SK-N-SH (cell line): ENCODE measurements around the gene CTDP1. TPM values are rescaled to one million over a fixed set of nuclear protein-coding genes. Genes with fewer than 3 reads are reported as not detected.

Experiments used
- CTCF ChIA-PET: fragments of 300-600, 350-600 bp; formaldehyde crosslinking; extraction: SDS; loops from one replicate; lab custom pipeline; 2021; lab: Yijun Ruan, JAX
- POLR2A ChIA-PET: fragments of 350-600 bp; sonication (Branson Sonifier 250); formaldehyde crosslinking; extraction: SDS; loops from one replicate; lab custom pipeline; 2020; ENCODE audit warnings: antibody characterized with exemption, inconsistent platforms; lab: Yijun Ruan, JAX
- DNase-seq: peaks from one replicate; pipeline ENCODE4 v3.0.0; 2012
- H2AFZ ChIP-seq: fragments of 200-600 bp; sonication (generic); 2 replicates; pipeline ENCODE4 v1.8.1; 2016; ENCODE audit warnings: antibody characterized with exemption, mild to moderate bottlenecking, low read depth
- H3F3A ChIP-seq: fragments of 200-600 bp; sonication (generic); replicated peaks from 2 replicates; pipeline ENCODE3; 2016; ENCODE audit warnings: antibody characterized with exemption, mild to moderate bottlenecking; ENCODE audit not compliant: insufficient read depth
- H3K27ac ChIP-seq, 2 experiments: fragments of 200-500 bp in 1 of 2; fragments of 200-600 bp in 1 of 2; sonication (Bioruptor generic) in 1 of 2; sonication (generic), shearing (Covaris generic) in 1 of 2; 2 replicates each; pipeline versions ENCODE4 v1.5.1 to v1.6.1; 2014 to 2016; ENCODE audit warnings: low read depth in 2 of 2, inconsistent platforms in 1 of 2, low read length in 1 of 2, mild to moderate bottlenecking in 1 of 2, mixed read lengths in 1 of 2
- H3K27me3 ChIP-seq: fragments of 200-600 bp; sonication (generic), shearing (Covaris generic); 2 replicates; pipeline ENCODE4 v1.6.1; 2016; ENCODE audit warnings: mixed run types; ENCODE audit not compliant: insufficient read depth
- H3K36me3 ChIP-seq, 2 experiments: fragments of 200-500 bp in 1 of 2; fragments of 200-600 bp in 1 of 2; sonication (Bioruptor generic) in 1 of 2; sonication (generic) in 1 of 2; replicated peaks in 1 of 2; 2 replicates each; pipeline versions ENCODE3 to v1.5.1; 2014 to 2016; ENCODE audit warnings: low read length in 1 of 2, mild to moderate bottlenecking in 1 of 2; ENCODE audit not compliant: insufficient read depth in 2 of 2, control insufficient read depth in 1 of 2
- H3K4me1 ChIP-seq, 2 experiments: fragments of 200-500 bp in 1 of 2; fragments of 200-600 bp in 1 of 2; sonication (Bioruptor generic) in 1 of 2; sonication (generic), shearing (Covaris generic) in 1 of 2; 2 replicates each; pipeline versions ENCODE4 v1.5.1 to v1.6.1; 2014 to 2016; ENCODE audit warnings: low read depth in 1 of 2, low read length in 1 of 2, mixed run types in 1 of 2; ENCODE audit not compliant: insufficient read depth in 2 of 2, control insufficient read depth in 1 of 2
- H3K4me2 ChIP-seq: fragments of 200-600 bp; sonication (generic), shearing (Covaris generic); 2 replicates; pipeline ENCODE4 v1.6.1; 2017; ENCODE audit warnings: mixed run types
- H3K4me3 ChIP-seq, 2 experiments: fragments of 200-500 bp in 1 of 2; fragments of 200-600 bp in 1 of 2; sonication (Bioruptor generic) in 1 of 2; sonication (generic), shearing (Covaris generic) in 1 of 2; 2 replicates each; pipeline versions ENCODE4 v1.5.1 to v1.8.1; 2014 to 2016; ENCODE audit warnings: low read depth in 2 of 2, inconsistent platforms in 1 of 2, low read length in 1 of 2, mild to moderate bottlenecking in 1 of 2, mixed read lengths in 1 of 2, moderate library complexity in 1 of 2
- H3K79me2 ChIP-seq: fragments of 200-600 bp; sonication (generic); 2 replicates; pipeline ENCODE4 v1.8.1; 2017; ENCODE audit warnings: mild to moderate bottlenecking; ENCODE audit not compliant: insufficient read depth
- H3K9ac ChIP-seq: fragments of 200-600 bp; sonication (generic); 2 replicates; pipeline ENCODE4 v1.6.1; 2017; ENCODE audit warnings: mixed run types
- H3K9me2 ChIP-seq: fragments of 200-600 bp; sonication (generic); 2 replicates; pipeline ENCODE4 v1.6.1; 2017; ENCODE audit warnings: mixed run types
- H3K9me3 ChIP-seq: fragments of 200-600 bp; sonication (generic); 2 replicates; pipeline ENCODE4 v1.6.1; 2017; ENCODE audit warnings: mixed run types, mild to moderate bottlenecking, moderate library complexity
- H4K20me1 ChIP-seq: fragments of 200-600 bp; sonication (generic); 2 replicates; pipeline ENCODE4 v1.6.1; 2017; ENCODE audit warnings: mild to moderate bottlenecking, mixed run types; ENCODE audit not compliant: insufficient read depth
- CHD2 ChIP-seq: fragments of 150-350 bp; IDR thresholded peaks from 2 replicates; pipeline ENCODE4 v1.6.1; 2018; ENCODE audit warnings: low read length; ENCODE audit not compliant: partially characterized antibody
- EP300 ChIP-seq, 2 experiments: IDR thresholded peaks; 2 replicates each; pipeline versions ENCODE4 v1.4.0 to v1.6.1; 2012; ENCODE audit warnings: borderline replicate concordance in 1 of 2, low read depth in 1 of 2, low read length in 1 of 2
- GABPA ChIP-seq: IDR thresholded peaks from 2 replicates; pipeline ENCODE4 v1.4.0; 2012; ENCODE audit warnings: low read depth, mild to moderate bottlenecking
- GATA2 ChIP-seq: sonication (generic); formaldehyde crosslinking; IDR thresholded peaks from 2 replicates; pipeline ENCODE4 v1.5.0; 2020; ENCODE audit warnings: mild to moderate bottlenecking, missing genetic modification reagents
- JUND ChIP-seq: IDR thresholded peaks from 2 replicates; pipeline ENCODE4 v1.4.0; 2012
- POLR2AphosphoS5 ChIP-seq: IDR thresholded peaks from 2 replicates; pipeline ENCODE4 v1.6.1; 2012; ENCODE audit warnings: low read depth, low read length
- RCOR1 ChIP-seq: fragments of 150-350 bp; IDR thresholded peaks from 2 replicates; pipeline ENCODE4 v1.6.1; 2017; ENCODE audit warnings: antibody characterized with exemption, low read length
- SMC3 ChIP-seq: IDR thresholded peaks from 2 replicates; pipeline ENCODE4 v1.6.1; 2012; ENCODE audit warnings: low read depth, low read length, improper control_type of control experiment
- TCF12 ChIP-seq: IDR thresholded peaks from 2 replicates; pipeline ENCODE4 v1.4.0; 2012
- WGBS: methylation state at CpG from one replicate; pipeline ENCODE4 v1.1.6; 2017; ENCODE audit warnings: low lambda C conversion rate; 5-methylcytosine and 5-hydroxymethylcytosine counted together
- polyA plus RNA-seq, 3 experiments: library from polyadenylated mRNA; depleted of rRNA; stranded (reverse); fragments of >200 nt; gene quantifications; 2 replicates each; pipeline ENCODE4 v1.2.3, GENCODE V29; 2012
- TF ChIP-seq, protein P1 (sequence below): IDR thresholded peaks from 2 replicates; pipeline ENCODE4 v1.4.0; 2012; ENCODE audit warnings: low read depth
- TF ChIP-seq, protein P2 (sequence below): fragments of 150-350 bp; IDR thresholded peaks from 2 replicates; pipeline ENCODE4 v1.6.1; 2017; ENCODE audit warnings: antibody characterized with exemption, low read length, low read depth, borderline replicate concordance
- TF ChIP-seq, protein P3 (sequence below): IDR thresholded peaks from 2 replicates; pipeline ENCODE4 v1.4.0; 2012; ENCODE audit warnings: low read depth, borderline replicate concordance
- TF ChIP-seq, protein P4 (sequence below): IDR thresholded peaks from 2 replicates; pipeline ENCODE4 v1.6.1; 2012; ENCODE audit warnings: mild to moderate bottlenecking, low read depth, low read length, moderate library complexity

Gene CTDP1
- polyA plus RNA-seq, 1 of the 3 experiments (the other 2 are of a cell fraction) = 15.6 TPM

DNA sequence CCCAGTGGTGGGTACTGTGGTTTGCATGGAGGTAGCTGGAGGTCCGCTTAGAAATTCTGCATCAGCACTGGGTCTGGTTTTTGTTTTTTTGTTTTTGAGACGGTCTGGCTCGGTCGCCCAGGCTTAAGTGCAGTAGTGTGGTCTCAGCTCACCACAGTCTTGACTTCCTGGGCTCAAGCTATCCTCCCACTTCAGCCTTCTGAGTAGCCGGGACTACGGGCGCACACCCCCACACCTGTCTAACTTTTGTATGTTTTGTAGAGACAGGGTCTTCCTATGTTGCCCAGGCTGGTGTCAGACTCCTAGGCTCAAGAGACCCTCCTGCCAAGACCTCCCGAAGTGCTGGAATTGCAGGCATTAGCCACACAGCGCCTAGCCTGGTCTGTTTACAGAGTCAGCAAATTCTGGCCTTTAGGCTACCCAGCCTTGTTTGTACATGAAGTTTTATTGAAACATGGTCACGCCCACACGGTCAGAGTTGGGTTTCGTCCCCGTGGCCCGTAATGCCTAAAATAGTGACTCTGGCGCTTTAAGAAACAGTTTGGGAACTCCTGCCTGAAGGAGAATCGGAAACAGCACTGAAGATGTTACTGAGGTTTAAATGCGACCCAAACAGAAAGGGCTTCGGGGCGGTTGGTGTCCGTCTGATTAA lies 32.7 kb downstream of the CTDP1 start:
- H3K27ac ChIP-seq = no peak overlapping the region
- no peaks in the 10 kb centered on the region for H3K27me3 ChIP-seq
- ChIA-PET POLR2A (no interaction called here), CTCF (no interaction called here)
- no peaks in the 10 kb centered on the region for H3K9me3 ChIP-seq
- no peak overlapping the region for H2AFZ ChIP-seq
- no peak for TF ChIP-seq RCOR1
- TF ChIP-seq, protein P1, sequence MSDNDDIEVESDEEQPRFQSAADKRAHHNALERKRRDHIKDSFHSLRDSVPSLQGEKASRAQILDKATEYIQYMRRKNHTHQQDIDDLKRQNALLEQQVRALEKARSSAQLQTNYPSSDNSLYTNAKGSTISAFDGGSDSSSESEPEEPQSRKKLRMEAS = no peak
- TF ChIP-seq, protein P2, sequence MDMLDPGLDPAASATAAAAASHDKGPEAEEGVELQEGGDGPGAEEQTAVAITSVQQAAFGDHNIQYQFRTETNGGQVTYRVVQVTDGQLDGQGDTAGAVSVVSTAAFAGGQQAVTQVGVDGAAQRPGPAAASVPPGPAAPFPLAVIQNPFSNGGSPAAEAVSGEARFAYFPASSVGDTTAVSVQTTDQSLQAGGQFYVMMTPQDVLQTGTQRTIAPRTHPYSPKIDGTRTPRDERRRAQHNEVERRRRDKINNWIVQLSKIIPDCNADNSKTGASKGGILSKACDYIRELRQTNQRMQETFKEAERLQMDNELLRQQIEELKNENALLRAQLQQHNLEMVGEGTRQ = no peak
- no peak for TF ChIP-seq GABPA
- no peak for TF ChIP-seq POLR2AphosphoS5
- TF ChIP-seq, protein P3, sequence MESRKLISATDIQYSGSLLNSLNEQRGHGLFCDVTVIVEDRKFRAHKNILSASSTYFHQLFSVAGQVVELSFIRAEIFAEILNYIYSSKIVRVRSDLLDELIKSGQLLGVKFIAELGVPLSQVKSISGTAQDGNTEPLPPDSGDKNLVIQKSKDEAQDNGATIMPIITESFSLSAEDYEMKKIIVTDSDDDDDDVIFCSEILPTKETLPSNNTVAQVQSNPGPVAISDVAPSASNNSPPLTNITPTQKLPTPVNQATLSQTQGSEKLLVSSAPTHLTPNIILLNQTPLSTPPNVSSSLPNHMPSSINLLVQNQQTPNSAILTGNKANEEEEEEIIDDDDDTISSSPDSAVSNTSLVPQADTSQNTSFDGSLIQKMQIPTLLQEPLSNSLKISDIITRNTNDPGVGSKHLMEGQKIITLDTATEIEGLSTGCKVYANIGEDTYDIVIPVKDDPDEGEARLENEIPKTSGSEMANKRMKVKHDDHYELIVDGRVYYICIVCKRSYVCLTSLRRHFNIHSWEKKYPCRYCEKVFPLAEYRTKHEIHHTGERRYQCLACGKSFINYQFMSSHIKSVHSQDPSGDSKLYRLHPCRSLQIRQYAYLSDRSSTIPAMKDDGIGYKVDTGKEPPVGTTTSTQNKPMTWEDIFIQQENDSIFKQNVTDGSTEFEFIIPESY = no peak
- TF ChIP-seq TCF12 = no peak
- TF ChIP-seq, protein P4, sequence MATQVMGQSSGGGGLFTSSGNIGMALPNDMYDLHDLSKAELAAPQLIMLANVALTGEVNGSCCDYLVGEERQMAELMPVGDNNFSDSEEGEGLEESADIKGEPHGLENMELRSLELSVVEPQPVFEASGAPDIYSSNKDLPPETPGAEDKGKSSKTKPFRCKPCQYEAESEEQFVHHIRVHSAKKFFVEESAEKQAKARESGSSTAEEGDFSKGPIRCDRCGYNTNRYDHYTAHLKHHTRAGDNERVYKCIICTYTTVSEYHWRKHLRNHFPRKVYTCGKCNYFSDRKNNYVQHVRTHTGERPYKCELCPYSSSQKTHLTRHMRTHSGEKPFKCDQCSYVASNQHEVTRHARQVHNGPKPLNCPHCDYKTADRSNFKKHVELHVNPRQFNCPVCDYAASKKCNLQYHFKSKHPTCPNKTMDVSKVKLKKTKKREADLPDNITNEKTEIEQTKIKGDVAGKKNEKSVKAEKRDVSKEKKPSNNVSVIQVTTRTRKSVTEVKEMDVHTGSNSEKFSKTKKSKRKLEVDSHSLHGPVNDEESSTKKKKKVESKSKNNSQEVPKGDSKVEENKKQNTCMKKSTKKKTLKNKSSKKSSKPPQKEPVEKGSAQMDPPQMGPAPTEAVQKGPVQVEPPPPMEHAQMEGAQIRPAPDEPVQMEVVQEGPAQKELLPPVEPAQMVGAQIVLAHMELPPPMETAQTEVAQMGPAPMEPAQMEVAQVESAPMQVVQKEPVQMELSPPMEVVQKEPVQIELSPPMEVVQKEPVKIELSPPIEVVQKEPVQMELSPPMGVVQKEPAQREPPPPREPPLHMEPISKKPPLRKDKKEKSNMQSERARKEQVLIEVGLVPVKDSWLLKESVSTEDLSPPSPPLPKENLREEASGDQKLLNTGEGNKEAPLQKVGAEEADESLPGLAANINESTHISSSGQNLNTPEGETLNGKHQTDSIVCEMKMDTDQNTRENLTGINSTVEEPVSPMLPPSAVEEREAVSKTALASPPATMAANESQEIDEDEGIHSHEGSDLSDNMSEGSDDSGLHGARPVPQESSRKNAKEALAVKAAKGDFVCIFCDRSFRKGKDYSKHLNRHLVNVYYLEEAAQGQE = no peak
- no peak for TF ChIP-seq GATA2
- no peak for TF ChIP-seq EP300 (IDR thresholded peaks at IDR 0.05; ENCODE audit: borderline replicate concordance in 1 of 2, low read depth in 1 of 2, low read length in 1 of 2)
- TF ChIP-seq SMC3 = no peak
- TF ChIP-seq JUND = no peak
- no peak for TF ChIP-seq CHD2
- H3K9me2 ChIP-seq = no peaks in the 10 kb centered on the region
- H3K79me2 ChIP-seq = no peaks in the 10 kb centered on the region
- no peaks in the 10 kb centered on the region for H3F3A ChIP-seq
- WGBS = 96% methylated on average over 20 of the region's 20 CpGs
- peaks cover 17 to 58% of the 10 kb centered on the region in 2 experiments for H3K36me3 ChIP-seq
- H3K4me3 ChIP-seq = no peak overlapping the region
- no peaks in the 10 kb centered on the region for H4K20me1 ChIP-seq
- no peak for DNase-seq
- no peak overlapping the region for H3K9ac ChIP-seq
- no peak overlapping the region for H3K4me2 ChIP-seq
- H3K4me1 ChIP-seq = no peaks in the 10 kb centered on the region
